HCT116 (cell line): ENCODE measurements around the gene FNDC3A. TPM values are rescaled to one million over a fixed set of nuclear protein-coding genes. Genes with fewer than 3 reads are reported as not detected.

Source experiments
- ATAC-seq: fragments of 200-7000 bp; cut with Tn5 transposase; 2 replicates; pipeline ENCODE4 v1.9.1; 2020; ENCODE audit warnings: mild to moderate bottlenecking, moderate library complexity
- BruUV-seq: library from RNA; stranded (reverse); fragments of 400-500 nt; replicated peaks from 2 replicates; lab custom pipeline; 2021; lab: Mats Ljungman, UMichigan
- CTCF ChIA-PET: fragments of 300-600 bp; sonication (Branson Sonifier 250); formaldehyde crosslinking; loops from one replicate; lab custom pipeline; 2021; ENCODE audit warnings: antibody characterized with exemption; lab: Charles Lee
- POLR2A ChIA-PET: fragments of 300-600, 350-600 bp; sonication (Branson Sonifier 250); formaldehyde crosslinking; loops from one replicate; lab custom pipeline; 2021; ENCODE audit warnings: antibody characterized with exemption; lab: Charles Lee
- RAD21 ChIA-PET, 2 experiments: fragments of 300-600 bp; sonication (Branson Sonifier 250); formaldehyde crosslinking; loops; one replicate each; lab custom pipeline; 2023; ENCODE audit warnings: low total read pairs in 2 of 2; ENCODE audit not compliant: uncharacterized antibody in 2 of 2, unreplicated experiment in 2 of 2, low non-redundant PET in 1 of 2; lab: Charles Lee
- DNase-seq: peaks from one replicate; pipeline ENCODE4 v3.0.0-alpha.2; 2010; ENCODE audit warnings: low read depth, low spot score
- H2AFZ ChIP-seq: fragments of 200-600 bp; shearing (Covaris generic), sonication (generic); 2 replicates; pipeline ENCODE4 v1.6.1; 2017; ENCODE audit warnings: low read depth, mixed run types, mixed read lengths, antibody characterized with exemption, low read length; ENCODE audit not compliant: poor library complexity, severe bottlenecking
- H3K27ac ChIP-seq: 2 replicates; pipeline ENCODE4 v1.5.1; 2012; ENCODE audit warnings: low read depth, low read length
- H3K27me3 ChIP-seq: fragments of 200-600 bp; sonication (generic); 2 replicates; pipeline ENCODE4 v1.6.1; 2016; ENCODE audit warnings: mixed run types, low read length, mixed read lengths; ENCODE audit not compliant: insufficient read depth
- H3K36me3 ChIP-seq, 2 experiments: fragments of 200-500 bp in 1 of 2; fragments of 200-600 bp in 1 of 2; sonication (Bioruptor generic) in 1 of 2; sonication (generic) in 1 of 2; 2 replicates each; pipeline versions ENCODE4 v1.5.1 to v1.6.1; 2014 to 2016; ENCODE audit warnings: low read length in 2 of 2, inconsistent platforms in 1 of 2, mixed read lengths in 1 of 2, mixed run types in 1 of 2; ENCODE audit not compliant: insufficient read depth in 2 of 2, control insufficient read depth in 1 of 2
- H3K4me1 ChIP-seq, 2 experiments: fragments of 200-600 bp in 1 of 2; sonication (generic) in 1 of 2; 2 replicates each; pipeline versions ENCODE4 v1.5.1 to v1.6.1; 2012 to 2017; ENCODE audit warnings: low read length in 2 of 2, inconsistent platforms in 1 of 2, mild to moderate bottlenecking in 1 of 2, mixed read lengths in 1 of 2, mixed run types in 1 of 2, moderate library complexity in 1 of 2; ENCODE audit not compliant: insufficient read depth in 2 of 2, control insufficient read depth in 1 of 2
- H3K4me2 ChIP-seq: fragments of 200-600 bp; sonication (generic); 2 replicates; pipeline ENCODE4 v1.6.1; 2017; ENCODE audit warnings: mixed run types, low read length, mixed read lengths
- H3K4me3 ChIP-seq, 2 experiments: fragments of 200-600 bp in 1 of 2; sonication (generic) in 1 of 2; replicated peaks in 1 of 2; 2 replicates each; pipeline ENCODE4 v1.5.1; 2011 to 2016; ENCODE audit warnings: low read length in 2 of 2, control low read depth in 1 of 2, low read depth in 1 of 2, mild to moderate bottlenecking in 1 of 2, mixed read lengths in 1 of 2, mixed run types in 1 of 2
- H3K79me2 ChIP-seq: fragments of 200-600 bp; sonication (generic); 2 replicates; pipeline ENCODE4 v1.6.1; 2017; ENCODE audit warnings: mild to moderate bottlenecking, mixed run types, low read length, moderate library complexity, mixed read lengths; ENCODE audit not compliant: insufficient read depth
- H3K9ac ChIP-seq: fragments of 200-600 bp; sonication (generic); 2 replicates; pipeline ENCODE4 v1.6.1; 2016; ENCODE audit warnings: low read length, mixed read lengths
- H3K9me2 ChIP-seq: fragments of 200-600 bp; sonication (generic), shearing (Covaris generic); 2 replicates; pipeline ENCODE4 v1.6.1; 2017; ENCODE audit warnings: mixed run types, mild to moderate bottlenecking, moderate library complexity; ENCODE audit not compliant: insufficient read depth
- H3K9me3 ChIP-seq, 2 experiments: fragments of 200-500 bp in 1 of 2; fragments of 200-600 bp in 1 of 2; sonication (Bioruptor generic) in 1 of 2; sonication (generic) in 1 of 2; 2 replicates each; pipeline ENCODE4 v1.6.1; 2014 to 2017; ENCODE audit warnings: low read length in 2 of 2, mixed read lengths in 2 of 2, inconsistent platforms in 1 of 2, low read depth in 1 of 2, mild to moderate bottlenecking in 1 of 2, mixed run types in 1 of 2, moderate library complexity in 1 of 2; ENCODE audit not compliant: control insufficient read depth in 1 of 2, insufficient read depth in 1 of 2
- H4K20me1 ChIP-seq: fragments of 200-600 bp; sonication (generic), shearing (Covaris generic); 2 replicates; pipeline ENCODE4 v1.6.1; 2017; ENCODE audit warnings: mixed run types, mild to moderate bottlenecking, moderate library complexity; ENCODE audit not compliant: insufficient read depth
- ATF3 ChIP-seq: IDR thresholded peaks from 2 replicates; pipeline ENCODE4 v1.6.1; 2012
- EGR1 ChIP-seq: IDR thresholded peaks from 2 replicates; pipeline ENCODE4 v1.6.1; 2012; ENCODE audit warnings: low read depth
- ELF1 ChIP-seq: IDR thresholded peaks from 2 replicates; pipeline ENCODE4 v1.6.1; 2012; ENCODE audit warnings: low read depth, borderline replicate concordance
- EZH2 ChIP-seq: fragments of 200-600 bp; sonication (generic); IDR thresholded peaks from 2 replicates; pipeline ENCODE4 v1.6.1; 2017; ENCODE audit warnings: antibody characterized with exemption, mixed run types
- FOSL1 ChIP-seq: IDR thresholded peaks from 2 replicates; pipeline ENCODE4 v1.6.1; 2012; ENCODE audit warnings: low read depth
- POLR2A ChIP-seq: IDR thresholded peaks from 2 replicates; pipeline ENCODE4 v1.7.0; 2011; ENCODE audit warnings: borderline replicate concordance; ENCODE audit not compliant: insufficient read depth, insufficient read length; ENCODE audit errors: extremely low read depth
- POLR2AphosphoS5 ChIP-seq: IDR thresholded peaks from 2 replicates; pipeline ENCODE4 v1.6.1; 2011; ENCODE audit warnings: mild to moderate bottlenecking, low read depth, low read length, moderate library complexity
- REST ChIP-seq: IDR thresholded peaks from 2 replicates; pipeline ENCODE4 v1.6.1; 2012; ENCODE audit warnings: low read depth
- SIN3A ChIP-seq: IDR thresholded peaks from 2 replicates; pipeline ENCODE4 v1.6.1; 2012; ENCODE audit warnings: low read depth
- SP1 ChIP-seq: IDR thresholded peaks from 2 replicates; pipeline ENCODE4 v1.6.1; 2012; ENCODE audit warnings: low read depth
- SRF ChIP-seq: IDR thresholded peaks from 2 replicates; pipeline ENCODE4 v1.6.1; 2012; ENCODE audit warnings: low read depth
- TCF7L2 ChIP-seq: IDR thresholded peaks from 2 replicates; pipeline ENCODE4 v1.7.0; 2011; ENCODE audit warnings: borderline replicate concordance, inconsistent platforms; ENCODE audit not compliant: insufficient read depth, insufficient read length; ENCODE audit errors: extremely low read depth
- YY1 ChIP-seq: IDR thresholded peaks from 2 replicates; pipeline ENCODE4 v1.6.1; 2011; ENCODE audit warnings: low read length, low read depth, moderate library complexity, mild to moderate bottlenecking; ENCODE audit not compliant: insufficient replicate concordance; ENCODE audit errors: extremely low read depth
- ZFX ChIP-seq: fragments of 450-650 bp; IDR thresholded peaks from 2 replicates; pipeline ENCODE4 v1.6.1; 2017
- ZNF274 ChIP-seq: fragments of 200-500 bp; sonication (Bioruptor generic); IDR thresholded peaks from 2 replicates; pipeline ENCODE4 v1.6.1; 2014; ENCODE audit warnings: mild to moderate bottlenecking, low read depth, low read length, inconsistent platforms
- intact Hi-C: fragments of 100-400 bp; cut with micrococcal nuclease; formaldehyde crosslinking; loops from 2 replicates; pipeline ENCODE4 v1.10.0; 2022
- total RNA-seq: library from RNA; stranded (reverse); gene quantifications from one replicate; pipeline ENCODE4 v1.2.1, GENCODE V29; 2021; ENCODE audit not compliant: unreplicated experiment
- TF ChIP-seq, protein P1 (sequence below): IDR thresholded peaks from 2 replicates; pipeline ENCODE4 v1.6.1; 2011; ENCODE audit warnings: mild to moderate bottlenecking, low read length, moderate library complexity; ENCODE audit not compliant: insufficient replicate concordance; ENCODE audit errors: extremely low read depth

Gene FNDC3A
- total RNA-seq, 1 experiment from 2014 or later = 30.5 TPM

DNA sequence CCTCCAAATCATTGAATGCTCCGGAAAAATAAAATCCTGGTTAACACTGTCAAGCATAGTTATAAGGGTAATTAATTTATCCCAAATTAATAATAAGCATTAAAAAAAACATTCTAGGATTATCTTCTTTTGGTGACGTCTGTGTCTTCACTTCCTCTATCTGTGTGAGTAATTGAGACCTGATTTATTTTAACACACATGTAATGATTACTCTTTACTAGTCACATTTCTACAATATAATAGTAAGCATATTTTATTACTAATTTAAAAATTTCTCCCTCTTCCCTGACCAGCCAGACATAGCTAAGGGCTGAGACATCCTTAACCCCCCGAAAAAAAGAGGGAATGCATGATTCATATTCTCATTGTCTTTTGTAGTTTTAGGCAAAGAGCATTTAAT lies 2.3 kb downstream of the FNDC3A start:
- H3K27me3 ChIP-seq = no peaks in the 10 kb centered on the region
- no peak overlapping the region for H3K4me2 ChIP-seq
- no peaks in the 10 kb centered on the region for H3K9me2 ChIP-seq
- no peak overlapping the region for H3K9ac ChIP-seq
- DNase-seq (no peak), ATAC-seq (no peak)
- peaks cover 61% of the 10 kb centered on the region for H3K79me2 ChIP-seq
- peaks cover 0 to 8% of the 10 kb centered on the region in 2 experiments; a peak in 1 of 4 replicates for H3K9me3 ChIP-seq
- ChIA-PET POLR2A (no interaction called here), CTCF (no interaction called here)
- H3K36me3 ChIP-seq = no peaks in the 10 kb centered on the region
- BruUV-seq = no TSS peak
- no peak for TF ChIP-seq ZNF274
- TF ChIP-seq ZFX = no peak
- no peak for TF ChIP-seq POLR2AphosphoS5
- no peak for TF ChIP-seq YY1
- no peak for TF ChIP-seq POLR2A
- TF ChIP-seq, protein P1, sequence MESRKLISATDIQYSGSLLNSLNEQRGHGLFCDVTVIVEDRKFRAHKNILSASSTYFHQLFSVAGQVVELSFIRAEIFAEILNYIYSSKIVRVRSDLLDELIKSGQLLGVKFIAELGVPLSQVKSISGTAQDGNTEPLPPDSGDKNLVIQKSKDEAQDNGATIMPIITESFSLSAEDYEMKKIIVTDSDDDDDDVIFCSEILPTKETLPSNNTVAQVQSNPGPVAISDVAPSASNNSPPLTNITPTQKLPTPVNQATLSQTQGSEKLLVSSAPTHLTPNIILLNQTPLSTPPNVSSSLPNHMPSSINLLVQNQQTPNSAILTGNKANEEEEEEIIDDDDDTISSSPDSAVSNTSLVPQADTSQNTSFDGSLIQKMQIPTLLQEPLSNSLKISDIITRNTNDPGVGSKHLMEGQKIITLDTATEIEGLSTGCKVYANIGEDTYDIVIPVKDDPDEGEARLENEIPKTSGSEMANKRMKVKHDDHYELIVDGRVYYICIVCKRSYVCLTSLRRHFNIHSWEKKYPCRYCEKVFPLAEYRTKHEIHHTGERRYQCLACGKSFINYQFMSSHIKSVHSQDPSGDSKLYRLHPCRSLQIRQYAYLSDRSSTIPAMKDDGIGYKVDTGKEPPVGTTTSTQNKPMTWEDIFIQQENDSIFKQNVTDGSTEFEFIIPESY = no peak
- TF ChIP-seq SRF = no peak
- TF ChIP-seq REST = no peak
- TF ChIP-seq SP1 = no peak
- no peak for TF ChIP-seq ATF3
- TF ChIP-seq EGR1 = no peak
- TF ChIP-seq FOSL1 = no peak
- no peak for TF ChIP-seq ELF1
- no peak for TF ChIP-seq SIN3A
- TF ChIP-seq EZH2 = no peak
- TF ChIP-seq TCF7L2 = no peak
- TF ChIP-seq, all 23 proteins: peak for 0
- intact Hi-C loops = loop anchor here (5.0 kb wide), 1 partner anchor 119 kb away; no protein-coding TSS in a partner anchor
- H3K4me1 ChIP-seq = peaks cover 11 to 18% of the 10 kb centered on the region in 2 experiments; a peak in 3 of 4 replicates
- no peak overlapping the region for H3K4me3 ChIP-seq
- RAD21 ChIA-PET = no interaction called here
- no peak overlapping the region for H2AFZ ChIP-seq
- no peaks in the 10 kb centered on the region for H4K20me1 ChIP-seq
- no peak overlapping the region for H3K27ac ChIP-seq
